Epithelial cell of prostate (primary cell): ENCODE results near the gene ARAP2.

Experiments
- DNase-seq: peaks from one replicate; pipeline ENCODE4 v3.0.0-alpha.2; 2011; ENCODE audit warnings: low read depth, low spot score
- H3K27ac ChIP-seq: fragments of 450-650 bp; 2 replicates; pipeline ENCODE4 v1.5.1; 2017; ENCODE audit warnings: mild to moderate bottlenecking

The ARAP2 gene

GRCh38 chr4:36056136-36056535 is 188.2 kb downstream of the ARAP2 start:
- no peak for DNase-seq
- no peak overlapping the region for H3K27ac ChIP-seq

DNA sequence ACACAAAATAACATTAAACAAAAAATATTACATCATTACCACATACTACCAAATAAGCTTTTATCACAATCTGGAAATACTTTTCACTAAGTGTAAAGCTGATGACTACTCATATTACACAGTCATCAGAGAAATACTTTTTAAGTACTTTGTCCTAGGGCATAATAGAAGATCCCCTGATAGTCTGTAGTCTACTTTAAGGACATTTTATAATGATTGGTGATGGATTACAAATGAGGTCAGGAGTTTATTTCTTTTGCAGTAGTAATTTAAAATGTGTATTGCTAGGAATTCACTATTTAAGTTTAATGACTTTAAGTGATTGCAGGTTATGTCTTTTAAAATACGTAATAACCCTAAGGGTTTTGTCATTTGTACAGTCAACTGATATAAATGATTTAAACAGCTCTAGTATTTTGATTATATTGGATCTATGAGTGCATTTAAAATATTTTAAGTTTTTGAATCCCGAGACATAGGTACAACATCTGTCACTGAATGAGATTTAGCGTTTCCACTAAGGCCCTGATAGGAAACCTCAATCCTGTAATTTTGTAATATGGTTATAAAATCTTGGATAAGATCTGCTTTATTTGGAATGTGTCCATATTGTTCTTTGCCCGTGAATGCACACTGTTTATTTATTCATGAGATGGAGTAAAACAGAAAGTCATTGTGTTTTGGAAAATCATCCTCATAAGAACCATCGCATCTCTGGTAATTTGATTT is 189.5 kb downstream of the ARAP2 start:
- DNase-seq = no peak
- H3K27ac ChIP-seq = no peak overlapping the region

GRCh38 chr4:36053930-36054329 is 190.4 kb downstream of the ARAP2 start:
- no peak for DNase-seq
- H3K27ac ChIP-seq = no peak overlapping the region

DNA sequence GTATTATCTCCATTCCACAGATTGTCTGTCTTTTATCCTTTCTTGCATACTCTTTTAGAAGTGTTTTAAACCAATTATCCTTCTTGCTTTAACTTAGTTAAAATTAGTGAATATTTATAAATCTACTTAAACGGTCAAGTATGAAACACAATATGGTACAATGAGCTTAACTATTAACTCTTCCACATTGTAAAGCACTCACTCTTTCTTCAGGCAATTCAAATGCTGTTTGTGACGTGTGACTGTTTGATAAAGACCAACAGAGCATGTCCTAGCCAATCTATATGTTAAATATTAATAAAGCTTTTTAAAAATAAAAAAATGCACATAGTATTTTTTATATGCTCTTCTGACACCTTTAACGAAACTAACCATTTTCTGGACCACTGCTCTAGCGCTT is 192.7 kb downstream of the ARAP2 start:
- no peak for DNase-seq
- H3K27ac ChIP-seq = no peak overlapping the region

GRCh38 chr4:36046026-36046425 is 198.3 kb downstream of the ARAP2 start:
- DNase-seq = no peak

DNA sequence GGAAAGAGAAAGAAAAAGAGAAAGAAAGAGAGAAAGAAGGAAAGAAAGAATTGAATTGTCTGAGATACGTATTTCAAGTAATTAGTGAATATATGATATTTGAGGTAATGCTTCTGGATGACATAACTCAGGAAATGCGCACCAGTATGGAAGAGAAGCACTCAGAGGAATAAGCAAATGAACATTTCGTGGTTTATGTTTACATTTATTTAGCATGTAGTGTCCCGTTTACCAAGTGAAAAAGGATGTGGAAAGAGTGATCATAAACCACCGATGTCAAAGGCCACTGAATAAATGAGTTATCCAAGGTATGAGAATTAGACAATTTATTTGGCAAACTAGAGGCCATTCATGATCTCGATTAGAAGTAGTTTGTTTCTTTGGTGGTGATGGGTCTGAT is 200.4 kb downstream of the ARAP2 start:
- H3K27ac ChIP-seq = no peak overlapping the region
- DNase-seq = no peak

More at GRCh38 chr4:36046026-36046425, 198.3 kb downstream of the ARAP2 start:
- H3K27ac ChIP-seq = no peak overlapping the region

- no peak overlapping the region for H3K27ac ChIP-seq
- DNase-seq = no peak
These were observed 201.1 kb downstream of the ARAP2 start for GRCh38 chr4:36043241-36043640.

GRCh38 chr4:36042122-36042970 is 202.0 kb downstream of the ARAP2 start:
- no peak overlapping the region for H3K27ac ChIP-seq
- DNase-seq = no peak

- DNase-seq = no peak
- H3K27ac ChIP-seq = no peak overlapping the region
These were observed 203.0 kb downstream of the ARAP2 start for GRCh38 chr4:36041340-36041739.

DNA sequence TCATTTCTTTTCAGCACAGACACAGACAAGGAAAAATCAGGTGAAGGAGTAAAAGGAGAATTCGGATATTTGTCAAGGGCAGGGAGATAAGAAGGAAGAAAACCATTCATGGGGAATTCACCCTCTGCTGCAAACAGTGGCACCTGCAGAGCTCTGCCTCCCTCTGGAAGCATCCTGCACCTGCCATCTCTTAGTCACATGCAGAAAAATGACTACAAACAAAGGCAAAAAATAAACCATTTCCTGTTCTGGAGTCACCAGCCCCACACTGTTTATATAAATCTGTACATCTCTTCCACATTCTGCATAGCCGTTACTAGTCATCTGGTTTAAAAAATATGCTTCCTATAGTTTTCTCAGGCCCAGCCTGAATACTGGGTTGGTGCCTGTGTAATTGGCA is 205.3 kb downstream of the ARAP2 start:
- DNase-seq = no peak
- no peak overlapping the region for H3K27ac ChIP-seq

DNA sequence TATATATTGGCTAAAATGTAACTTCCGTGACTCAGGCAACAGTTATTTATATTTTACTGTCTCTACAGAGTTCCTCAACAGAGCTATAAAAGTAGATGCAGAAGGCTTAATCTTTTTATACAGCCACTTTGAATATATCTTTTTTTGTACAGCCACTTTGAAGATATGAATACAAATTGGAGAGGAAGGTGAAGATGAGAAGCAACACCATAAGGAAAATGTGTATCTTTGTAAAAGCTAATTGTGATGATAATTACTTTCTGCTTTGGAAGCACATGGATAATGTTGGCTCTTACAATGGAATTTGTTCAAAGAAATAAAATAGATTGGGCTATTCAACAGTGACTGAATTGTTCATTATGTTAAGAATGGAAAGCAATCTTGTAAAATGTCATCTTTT is 205.8 kb downstream of the ARAP2 start:
- no peak overlapping the region for H3K27ac ChIP-seq
- no peak for DNase-seq

GRCh38 chr4:36037127-36037526 is 207.2 kb downstream of the ARAP2 start:
- no peak for DNase-seq
- no peak overlapping the region for H3K27ac ChIP-seq

GRCh38 chr4:36029951-36030350 is 214.4 kb downstream of the ARAP2 start:
- no peak overlapping the region for H3K27ac ChIP-seq
- DNase-seq = no peak

DNA sequence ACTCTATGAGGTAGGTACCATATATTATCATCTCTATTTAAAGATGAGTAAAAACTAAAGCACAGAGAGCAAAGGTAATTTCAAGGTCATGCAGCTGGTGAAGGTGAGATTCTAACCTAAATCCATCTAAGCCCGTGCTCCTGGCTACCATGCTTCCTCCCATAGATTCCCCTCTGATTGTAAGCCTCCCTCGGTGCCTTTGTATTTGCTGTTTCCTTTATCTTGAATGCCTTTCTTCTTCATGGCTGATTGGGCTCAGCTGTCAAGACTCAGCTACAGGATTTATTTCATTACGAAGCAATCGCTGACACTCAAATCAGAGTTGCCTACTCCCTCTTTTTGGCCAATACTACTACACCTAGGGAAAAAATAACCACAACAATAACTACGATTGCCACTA is 217.1 kb downstream of the ARAP2 start:
- H3K27ac ChIP-seq = no peak overlapping the region
- DNase-seq = no peak

DNA sequence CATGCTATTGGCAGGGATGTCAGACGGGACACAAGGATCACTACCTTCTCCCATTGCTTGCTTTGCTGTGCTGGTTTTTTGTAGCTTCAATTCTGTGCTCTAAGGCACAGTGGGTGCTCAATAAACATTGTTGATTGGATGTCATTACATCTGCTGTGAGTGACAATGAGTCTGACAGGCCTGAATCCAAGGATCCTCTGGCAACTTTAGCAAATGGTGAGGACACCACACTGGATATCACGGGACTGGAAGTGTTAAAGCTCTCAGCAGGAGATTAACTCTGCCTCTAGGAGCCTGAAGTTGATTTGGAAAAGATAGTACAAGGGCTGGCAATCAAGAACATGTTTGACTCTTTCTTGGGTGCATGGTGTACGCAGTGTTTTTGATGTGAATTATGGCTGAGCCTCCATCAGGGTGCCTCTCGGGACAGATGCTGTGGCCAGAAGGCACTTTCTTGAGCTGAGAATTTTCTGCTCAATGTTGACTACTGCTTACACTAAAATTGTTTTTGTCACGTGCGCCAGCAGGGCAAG is 217.9 kb downstream of the ARAP2 start:
- peak overlapping the region; percentile 60 for H3K27ac ChIP-seq
- no peak for DNase-seq

GRCh38 chr4:36024901-36025660 is 219.2 kb downstream of the ARAP2 start:
- DNase-seq = no peak
- H3K27ac ChIP-seq = peak overlapping the region; percentile 60

DNA sequence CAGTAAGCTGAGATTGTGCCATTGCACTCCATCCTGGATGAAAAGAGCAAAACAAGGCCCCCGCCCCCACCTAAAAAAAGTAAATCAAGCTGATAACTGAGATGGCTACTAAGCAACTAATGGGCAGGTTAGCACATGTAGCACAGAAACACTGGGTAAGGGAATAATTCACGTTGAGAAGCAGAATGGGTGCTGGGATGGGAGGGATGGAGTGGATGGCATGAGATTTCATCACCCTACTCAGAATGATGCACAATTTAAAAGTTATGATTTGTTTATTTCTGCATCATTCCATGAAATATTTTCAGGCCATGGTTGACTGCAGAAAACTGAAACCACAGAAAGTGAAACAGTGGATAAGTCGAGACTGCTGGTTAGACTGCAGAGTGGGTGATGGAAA is 224.0 kb downstream of the ARAP2 start:
- H3K27ac ChIP-seq = peak overlapping the region; percentile 31
- no peak for DNase-seq
